GM12878 (cell line): ENCODE measurements around the gene C19orf73. TPM values are rescaled to one million over a fixed set of nuclear protein-coding genes. Genes with fewer than 3 reads are reported as not detected.

Experiments
- ATAC-seq: fragments of 200-7000 bp; cut with Tn5 transposase; 3 replicates; pipeline ENCODE4 v1.9.1; 2020; ENCODE audit warnings: mild to moderate bottlenecking, moderate library complexity
- BruUV-seq: library from RNA; stranded (reverse); fragments of 400-500 nt; replicated peaks from 2 replicates; lab custom pipeline; 2021; lab: Mats Ljungman, UMichigan
- CTCF ChIA-PET: fragments of 300-600 bp; sonication (Branson Sonifier 250); formaldehyde crosslinking; extraction: SDS; loops from one replicate; lab custom pipeline; 2021; ENCODE audit warnings: inconsistent platforms; lab: Yijun Ruan, JAX
- POLR2A ChIA-PET: fragments of 350-600 bp; formaldehyde crosslinking; extraction: SDS; loops from one replicate; lab custom pipeline; 2021; ENCODE audit warnings: inconsistent platforms; lab: Charles Lee
- RAD21 ChIA-PET: fragments of 300-600 bp; sonication (Branson Sonifier 250); formaldehyde crosslinking; loops from one replicate; lab custom pipeline; 2023; ENCODE audit warnings: antibody characterized with exemption; ENCODE audit not compliant: unreplicated experiment; lab: Charles Lee
- SMC1A ChIA-PET: fragments of 300-600 bp; sonication (Branson Sonifier 250); formaldehyde crosslinking; loops from one replicate; lab custom pipeline; 2023; ENCODE audit not compliant: unreplicated experiment, uncharacterized antibody; lab: Charles Lee
- DNase-seq: peaks from one replicate; pipeline ENCODE4 v3.0.0-alpha.2; 2011; ENCODE audit warnings: low read depth, low spot score
- FAIRE-seq: peaks from 3 replicates; lab custom pipeline; 2011; peaks lifted over from hg19 to GRCh38; lab: Jason Lieb, UNC
- H2AFZ ChIP-seq: 2 replicates; pipeline ENCODE4 v1.6.0; 2011; ENCODE audit warnings: low read depth, low read length, control low read depth; ENCODE audit not compliant: control insufficient read depth
- H3K27ac ChIP-seq: 2 replicates; pipeline ENCODE4 v1.5.1; 2011; ENCODE audit warnings: control low read depth; ENCODE audit not compliant: control insufficient read depth, insufficient read depth
- H3K27me3 ChIP-seq, 2 experiments: replicated peaks in 1 of 2; 2 replicates each; pipeline versions ENCODE4 v1.6.0 to v1.6.1; 2011; ENCODE audit warnings: low read length in 1 of 2; ENCODE audit not compliant: control insufficient read depth in 2 of 2, insufficient read depth in 2 of 2
- H3K36me3 ChIP-seq, 2 experiments: 2 replicates each; pipeline ENCODE4 v1.5.1; 2011; ENCODE audit warnings: low read length in 1 of 2; ENCODE audit not compliant: control insufficient read depth in 2 of 2, insufficient read depth in 2 of 2
- H3K4me1 ChIP-seq: 2 replicates; pipeline ENCODE4 v1.6.1; 2011; ENCODE audit warnings: mild to moderate bottlenecking, low read length, moderate library complexity, mixed read lengths; ENCODE audit not compliant: control insufficient read depth, insufficient read depth
- H3K4me2 ChIP-seq: 2 replicates; pipeline ENCODE4 v1.6.0; 2011; ENCODE audit warnings: control low read depth; ENCODE audit not compliant: control insufficient read depth, insufficient read depth
- H3K4me3 ChIP-seq: fragments of 200-600 bp; sonication (generic); 2 replicates; pipeline ENCODE4 v1.5.1; 2016
- H3K79me2 ChIP-seq: 2 replicates; pipeline ENCODE4 v1.6.0; 2011; ENCODE audit warnings: low read length; ENCODE audit not compliant: control insufficient read depth, insufficient read depth
- H3K9ac ChIP-seq: 2 replicates; pipeline ENCODE4 v1.8.0; 2011; ENCODE audit warnings: low read length, control low read depth, mixed read lengths; ENCODE audit not compliant: control insufficient read depth, insufficient read depth
- H3K9me3 ChIP-seq: replicated peaks from 3 replicates; pipeline ENCODE4 v1.5.1; 2011; ENCODE audit warnings: mild to moderate bottlenecking, low read length; ENCODE audit not compliant: control insufficient read depth, insufficient read depth
- H4K20me1 ChIP-seq: 2 replicates; pipeline ENCODE4 v1.6.0; 2011; ENCODE audit not compliant: control insufficient read depth, insufficient read depth
- BHLHE40 ChIP-seq, 2 experiments: fragments of 450-650 bp in 1 of 2; IDR thresholded peaks; 2 replicates each; pipeline ENCODE4 v1.6.1; 2011 to 2017; ENCODE audit warnings: low read depth in 2 of 2, borderline replicate concordance in 1 of 2, improper control_type of control experiment in 1 of 2, low read length in 1 of 2, mild to moderate bottlenecking in 1 of 2
- EED ChIP-seq: sonication (generic); IDR thresholded peaks from 2 replicates; pipeline ENCODE4 v1.6.1; 2016; ENCODE audit warnings: antibody characterized with exemption, low read depth
- ETV6 ChIP-seq, 2 experiments: fragments of 450-650 bp in 1 of 2; IDR thresholded peaks in 1 of 2; conservative IDR thresholded peaks in 1 of 2; 2 replicates each; pipeline ENCODE4 v1.6.1; 2014; ENCODE audit warnings: antibody characterized with exemption in 1 of 2, borderline replicate concordance in 1 of 2, low read depth in 1 of 2, mild to moderate bottlenecking in 1 of 2, moderate library complexity in 1 of 2
- EZH2 ChIP-seq: IDR thresholded peaks from 2 replicates; pipeline ENCODE4 v1.6.1; 2012; ENCODE audit warnings: low read depth, mild to moderate bottlenecking, control low read depth, inconsistent platforms, low read length, borderline replicate concordance; ENCODE audit not compliant: control insufficient read depth
- MTA3 ChIP-seq: IDR thresholded peaks from 2 replicates; pipeline ENCODE4 v1.6.1; 2012; ENCODE audit warnings: low read length, inconsistent platforms, borderline replicate concordance
- POLR2A ChIP-seq: IDR thresholded peaks from 2 replicates; pipeline ENCODE4 v1.6.1; 2011; ENCODE audit warnings: low read depth, mild to moderate bottlenecking, low read length
- POLR2AphosphoS5 ChIP-seq: IDR thresholded peaks from 2 replicates; pipeline ENCODE4 v1.6.1; 2011; ENCODE audit warnings: mild to moderate bottlenecking, low read length, inconsistent platforms
- WRNIP1 ChIP-seq: IDR thresholded peaks from 2 replicates; pipeline ENCODE4 v1.6.1; 2011; ENCODE audit warnings: low read depth, low read length, improper control_type of control experiment, borderline replicate concordance
- whole genome bisulfite sequencing: methylation state at CpG from one replicate; pipeline ENCODE4 v1.1.6; 2016; ENCODE audit warnings: low lambda C conversion rate; ENCODE audit not compliant: insufficient replicate concordance, insufficient coverage; ENCODE audit errors: missing lambda C conversion rate; 5-methylcytosine and 5-hydroxymethylcytosine counted together
- in situ Hi-C: fragments of 300-500 bp; cut with MboI; formaldehyde crosslinking; loops from 9 replicates; pipeline ENCODE4 v1.14.3; 2018; ENCODE audit warnings: mixed read lengths
- intact Hi-C: fragments of 100-400 bp; cut with micrococcal nuclease; formaldehyde crosslinking; loops from one replicate; pipeline ENCODE4 v1.14.2; 2022; ENCODE audit not compliant: unreplicated experiment
- polyA plus RNA-seq, 11 experiments: library from polyadenylated mRNA; depleted of rRNA in 4 of 11; unstranded in 6 of 11; stranded (reverse) in 5 of 11; fragments of >200 nt; fragmentation: Nextera tagmentation in 4 of 11; fragmentation: Illumina TruSeq in 1 of 11; extraction: Ambion mirVana in 4 of 11; extraction: Trizol in 1 of 11; gene quantifications; 1 replicate in 1 of 11; 2 replicates in 10 of 11; pipeline versions ENCODE4 v1.2.1 to v1.2.3, GENCODE V29; 2011 to 2016; ENCODE audit warnings: inconsistent platforms in 2 of 11, missing spikeins in 2 of 11, low read depth in 1 of 11
- total RNA-seq, 4 experiments: library from RNA; depleted of rRNA in 3 of 4; stranded (reverse); fragments of >200 nt in 3 of 4; fragmentation: Illumina TruSeq in 1 of 4; extraction: Trizol in 1 of 4; gene quantifications; 2 replicates each; pipeline versions ENCODE4 v1.2.1 to v1.2.3, GENCODE V29; 2013 to 2021

The C19orf73 gene
- total and polyA plus RNA-seq, 10 of the 15 experiments (the other 5 are each of a cell fraction or from before 2014, with no cell fraction given), result 0.20 to 2.0 (median 0.80) TPM

GRCh38 chr19:49102303-49102702, 16.6 kb downstream of the C19orf73 start:
- SMC1A ChIA-PET, result no interaction called here
- no peak overlapping the region for H3K4me3 ChIP-seq

GRCh38 chr19:49101160-49101559, 17.8 kb downstream of the C19orf73 start:
- ATAC-seq (no peak), FAIRE-seq (no peak), DNase-seq (no peak)
- in situ Hi-C loops (no loop called here), intact Hi-C loops (no loop called here)
- Histone ChIP-seq H4K20me1 (peaks cover 3% of the 10 kb centered on the region; the same call in 1 of the 2 replicates), H3K4me1 (no peaks in the 10 kb centered on the region), H3K79me2 (no peaks in the 10 kb centered on the region; the same call in 1 of the 2 replicates), H3K4me2 (no peak overlapping the region), H3K9ac (no peak overlapping the region), H3K4me3 (no peak overlapping the region), H2AFZ (no peak overlapping the region), H3K9me3 (no peaks in the 10 kb centered on the region), H3K36me3 (peaks cover 15 to 51% of the 10 kb centered on the region in 2 experiments), H3K27me3 (no peaks in the 10 kb centered on the region), H3K27ac (no peak overlapping the region)
- POLR2A ChIA-PET, result no interaction called here
- SMC1A ChIA-PET, result interaction anchor here (1.3 kb wide), 1 partner anchor 98 kb away, joined by 4 read pairs; no protein-coding TSS in a partner anchor
- TF ChIP-seq EZH2 (no peak), POLR2A (peak; percentile 49)
- RAD21 ChIA-PET, result no interaction called here
- 91% methylated on average over 12 of the region's 12 CpGs for WGBS
- CTCF ChIA-PET, result interaction anchor here (3.8 kb wide), 1 partner anchor 45 kb away, joined by 54 read pairs; no protein-coding TSS in a partner anchor
- no TSS peak for BruUV-seq

More at GRCh38 chr19:49102303-49102702, 16.6 kb downstream of the C19orf73 start:
- no peak for ATAC-seq
- Histone ChIP-seq H3K36me3 (peaks cover 13 to 54% of the 10 kb centered on the region in 2 experiments), H3K27ac (no peak overlapping the region), H3K4me2 (no peak overlapping the region), H3K27me3 (no peaks in the 10 kb centered on the region), H3K79me2 (no peaks in the 10 kb centered on the region; the same call in 1 of the 2 replicates), H3K4me1 (no peaks in the 10 kb centered on the region), H3K9ac (no peak overlapping the region), H3K9me3 (no peaks in the 10 kb centered on the region), H2AFZ (no peak overlapping the region), H4K20me1 (peaks cover 3% of the 10 kb centered on the region; the same call in 1 of the 2 replicates)
- 0 out of 2 replicates have a peak, but pooled peaks have one; percentile 25 for TF ChIP-seq POLR2A
- no peak for TF ChIP-seq BHLHE40 (IDR thresholded peaks at IDR 0.05; ENCODE audit: borderline replicate concordance in 1 of 2, low read depth in 2 of 2, low read length in 1 of 2)
- TF ChIP-seq WRNIP1, result no peak
- TF ChIP-seq POLR2AphosphoS5, result 0 out of 2 replicates have a peak, but pooled peaks have one; percentile 11
- no peak for TF ChIP-seq EED
- no peak for TF ChIP-seq MTA3
- no peak for TF ChIP-seq ETV6 (conservative IDR thresholded peaks at IDR 0.05 in 1 of 2, IDR thresholded peaks at IDR 0.05 in 1 of 2; ENCODE audit: borderline replicate concordance in 1 of 2, low read depth in 1 of 2)
- no peak for FAIRE-seq
- POLR2A ChIA-PET, result no interaction called here
- CTCF ChIA-PET, result interaction anchor here (1.4 kb wide), 1 partner anchor 97 kb away, joined by 5 read pairs; no protein-coding TSS in a partner anchor
- DNase-seq, result no peak
- RAD21 ChIA-PET, result no interaction called here
- BruUV-seq, result no TSS peak
- WGBS, result 99% methylated on average over 12 of the region's 12 CpGs
- intact Hi-C loops, result no loop called here
- in situ Hi-C loops, result no loop called here
